22Rv1 (cell line): Measurements from ENCODE around the gene NR5A1.

Experiments
- ZFX ChIP-seq: fragments of 450-650 bp; IDR thresholded peaks from 2 replicates; pipeline ENCODE4 v1.6.1; 2017; ENCODE audit warnings: antibody characterized with exemption, borderline replicate concordance
- TF ChIP-seq, protein P1 (sequence below): fragments of 450-650 bp; IDR thresholded peaks from 2 replicates; pipeline ENCODE4 v1.5.1; 2017; ENCODE audit warnings: mild to moderate bottlenecking

GRCh38 chr9:124487260-124488182 lies 19.7 kb downstream of the NR5A1 start:
- TF ChIP-seq, protein P1, sequence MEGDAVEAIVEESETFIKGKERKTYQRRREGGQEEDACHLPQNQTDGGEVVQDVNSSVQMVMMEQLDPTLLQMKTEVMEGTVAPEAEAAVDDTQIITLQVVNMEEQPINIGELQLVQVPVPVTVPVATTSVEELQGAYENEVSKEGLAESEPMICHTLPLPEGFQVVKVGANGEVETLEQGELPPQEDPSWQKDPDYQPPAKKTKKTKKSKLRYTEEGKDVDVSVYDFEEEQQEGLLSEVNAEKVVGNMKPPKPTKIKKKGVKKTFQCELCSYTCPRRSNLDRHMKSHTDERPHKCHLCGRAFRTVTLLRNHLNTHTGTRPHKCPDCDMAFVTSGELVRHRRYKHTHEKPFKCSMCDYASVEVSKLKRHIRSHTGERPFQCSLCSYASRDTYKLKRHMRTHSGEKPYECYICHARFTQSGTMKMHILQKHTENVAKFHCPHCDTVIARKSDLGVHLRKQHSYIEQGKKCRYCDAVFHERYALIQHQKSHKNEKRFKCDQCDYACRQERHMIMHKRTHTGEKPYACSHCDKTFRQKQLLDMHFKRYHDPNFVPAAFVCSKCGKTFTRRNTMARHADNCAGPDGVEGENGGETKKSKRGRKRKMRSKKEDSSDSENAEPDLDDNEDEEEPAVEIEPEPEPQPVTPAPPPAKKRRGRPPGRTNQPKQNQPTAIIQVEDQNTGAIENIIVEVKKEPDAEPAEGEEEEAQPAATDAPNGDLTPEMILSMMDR: no peak
- TF ChIP-seq ZFX: no peak
